IMR-90 (cell line): ENCODE measurements around the gene PCYT1A. TPM values are rescaled to one million over a fixed set of nuclear protein-coding genes. Genes with fewer than 3 reads are reported as not detected.
A peak's percentile ranks its signal among the peaks of the same experiment; 100 is the strongest.

Experiments
- ATAC-seq: fragments of 200-7000 bp; cut with Tn5 transposase; 2 replicates; pipeline ENCODE4 v1.9.1; 2020; ENCODE audit warnings: low read depth, mild to moderate bottlenecking, moderate library complexity
- BruUV-seq: library from RNA; stranded (reverse); fragments of 400-500 nt; replicated peaks from 2 replicates; lab custom pipeline; 2021; lab: Mats Ljungman, UMichigan
- CTCF ChIA-PET: fragments of 300-600 bp; formaldehyde crosslinking; extraction: SDS; loops from one replicate; lab custom pipeline; 2021; ENCODE audit warnings: antibody characterized with exemption; lab: Yijun Ruan, JAX
- POLR2A ChIA-PET: fragments of 300-600 bp; sonication (Branson Sonifier 250); formaldehyde crosslinking; loops from one replicate; lab custom pipeline; 2022; ENCODE audit warnings: antibody characterized with exemption; ENCODE audit not compliant: unreplicated experiment; lab: Charles Lee
- DNase-seq: peaks from one replicate; pipeline ENCODE4 v3.0.0; 2013
- H2AFZ ChIP-seq: replicated peaks from 2 replicates; pipeline ENCODE3; 2013; ENCODE audit warnings: low read length, mild to moderate bottlenecking; ENCODE audit not compliant: poor library complexity
- H2AK5ac ChIP-seq: 2 replicates; pipeline ENCODE4 v1.6.1; 2013; ENCODE audit warnings: low read depth, low read length, inconsistent platforms
- H2AK9ac ChIP-seq: replicated peaks from 2 replicates; pipeline ENCODE3; 2013; ENCODE audit warnings: mild to moderate bottlenecking, low read depth, low read length, moderate library complexity; ENCODE audit not compliant: poor library complexity
- H2BK120ac ChIP-seq: 2 replicates; pipeline ENCODE4 v1.6.1; 2013; ENCODE audit warnings: low read depth, low read length, inconsistent platforms
- H2BK15ac ChIP-seq: 3 replicates; pipeline ENCODE4 v1.6.1; 2013; ENCODE audit warnings: low read depth, low read length, inconsistent platforms
- H2BK20ac ChIP-seq: 2 replicates; pipeline ENCODE4 v1.6.1; 2013; ENCODE audit warnings: low read depth, mild to moderate bottlenecking, inconsistent platforms, low read length, moderate library complexity
- H2BK5ac ChIP-seq: 2 replicates; pipeline ENCODE4 v1.6.1; 2013; ENCODE audit warnings: mild to moderate bottlenecking, low read depth, low read length, inconsistent platforms; ENCODE audit not compliant: poor library complexity, severe bottlenecking
- H3K14ac ChIP-seq: replicated peaks from 2 replicates; pipeline ENCODE4 v1.6.1; 2013; ENCODE audit warnings: low read depth, low read length, inconsistent platforms
- H3K18ac ChIP-seq: 2 replicates; pipeline ENCODE4 v1.6.1; 2013; ENCODE audit warnings: low read depth, low read length, control low read depth
- H3K23ac ChIP-seq: 2 replicates; pipeline ENCODE4 v1.6.1; 2013; ENCODE audit warnings: low read depth, low read length, inconsistent platforms
- H3K27ac ChIP-seq: 2 replicates; pipeline ENCODE4 v1.5.1; 2013; ENCODE audit warnings: mild to moderate bottlenecking, control low read depth, low read length; ENCODE audit not compliant: insufficient read depth
- H3K27me3 ChIP-seq: 2 replicates; pipeline ENCODE4 v1.6.1; 2013; ENCODE audit warnings: low read length; ENCODE audit not compliant: control insufficient read depth, insufficient read depth
- H3K36me3 ChIP-seq: 2 replicates; pipeline ENCODE4 v1.6.1; 2013; ENCODE audit warnings: low read length, mixed read lengths; ENCODE audit not compliant: control insufficient read depth, insufficient read depth
- H3K4ac ChIP-seq: 2 replicates; pipeline ENCODE4 v1.6.1; 2013; ENCODE audit warnings: low read depth, low read length, inconsistent platforms
- H3K4me1 ChIP-seq: 2 replicates; pipeline ENCODE4 v1.6.1; 2013; ENCODE audit warnings: low read length, mixed read lengths; ENCODE audit not compliant: control insufficient read depth, insufficient read depth
- H3K4me2 ChIP-seq: 2 replicates; pipeline ENCODE4 v1.6.1; 2013; ENCODE audit warnings: low read depth, mild to moderate bottlenecking, control low read depth, low read length, moderate library complexity
- H3K4me3 ChIP-seq: 2 replicates; pipeline ENCODE4 v1.5.1; 2013; ENCODE audit warnings: low read depth, mild to moderate bottlenecking, control low read depth, low read length, moderate library complexity; ENCODE audit not compliant: insufficient read depth
- H3K56ac ChIP-seq: 2 replicates; pipeline ENCODE4 v1.6.1; 2013; ENCODE audit warnings: low read length, inconsistent platforms; ENCODE audit not compliant: insufficient read depth; ENCODE audit errors: extremely low read depth
- H3K79me1 ChIP-seq, 2 experiments: 2 replicates each; pipeline ENCODE4 v1.6.1; 2013; ENCODE audit warnings: low read length in 2 of 2, inconsistent platforms in 1 of 2, low read depth in 1 of 2
- H3K9ac ChIP-seq: 2 replicates; pipeline ENCODE4 v1.6.1; 2013; ENCODE audit warnings: low read depth, low read length, control low read depth
- H3K9me1 ChIP-seq: 2 replicates; pipeline ENCODE4 v1.6.1; 2013; ENCODE audit warnings: low read length, inconsistent platforms; ENCODE audit not compliant: insufficient read depth
- H3K9me3 ChIP-seq: 2 replicates; pipeline ENCODE4 v1.6.1; 2013; ENCODE audit warnings: low read length; ENCODE audit not compliant: control insufficient read depth, insufficient read depth
- H4K20me1 ChIP-seq: 2 replicates; pipeline ENCODE4 v1.6.1; 2013; ENCODE audit warnings: low read length, inconsistent platforms; ENCODE audit not compliant: insufficient read depth
- H4K5ac ChIP-seq: 2 replicates; pipeline ENCODE4 v1.6.1; 2013; ENCODE audit warnings: mild to moderate bottlenecking, low read depth, low read length, control low read depth
- H4K8ac ChIP-seq, 2 experiments: 2 replicates each; pipeline ENCODE4 v1.6.1; 2013; ENCODE audit warnings: low read depth in 2 of 2, low read length in 2 of 2, control low read depth in 1 of 2, inconsistent platforms in 1 of 2
- H4K91ac ChIP-seq: 2 replicates; pipeline ENCODE4 v1.6.1; 2013; ENCODE audit warnings: low read depth, low read length, inconsistent platforms; ENCODE audit not compliant: insufficient read depth
- FOS ChIP-seq: fragments of 150-350 bp; IDR thresholded peaks from 2 replicates; pipeline ENCODE4 v1.6.1; 2016; ENCODE audit warnings: low read depth, low read length
- MAFK ChIP-seq: IDR thresholded peaks from 2 replicates; pipeline ENCODE4 v1.6.1; 2012; ENCODE audit warnings: low read depth, low read length, improper control_type of control experiment
- RAD21 ChIP-seq: IDR thresholded peaks from 2 replicates; pipeline ENCODE4 v1.6.1; 2012; ENCODE audit warnings: low read length, improper control_type of control experiment
- RCOR1 ChIP-seq: IDR thresholded peaks from 2 replicates; pipeline ENCODE4 v1.6.1; 2012; ENCODE audit warnings: mild to moderate bottlenecking, low read length, improper control_type of control experiment; ENCODE audit not compliant: insufficient replicate concordance
- RFX5 ChIP-seq: IDR thresholded peaks from 2 replicates; pipeline ENCODE4 v1.8.0; 2012; ENCODE audit warnings: low read depth, mild to moderate bottlenecking, low read length, moderate library complexity
- WGBS, 2 experiments: methylation state at CpG; one replicate each; pipeline versions ENCODE4 v1.1.5 to v1.1.7; 2013; ENCODE audit warnings: missing lambda C conversion rate in 2 of 2; ENCODE audit not compliant: insufficient read length in 1 of 2; ENCODE audit errors: extremely low coverage in 2 of 2; 5-methylcytosine and 5-hydroxymethylcytosine counted together
- dilution Hi-C: fragments of 300-500 bp; cut with HindIII; formaldehyde crosslinking; loops from one replicate; pipeline ENCODE4 v1.14.3; 2018; ENCODE audit warnings: low sequenced_read_pairs; ENCODE audit not compliant: unreplicated experiment
- in situ Hi-C: fragments of 300-500 bp; cut with MboI; formaldehyde crosslinking; loops from 3 replicates; pipeline ENCODE4 v1.14.3; 2019; ENCODE audit warnings: low sequenced_read_pairs, inconsistent platforms, mixed read lengths
- intact Hi-C: fragments of 100-400 bp; cut with micrococcal nuclease; formaldehyde crosslinking; loops from 2 replicates; pipeline ENCODE4 v1.10.0; 2022
- polyA plus RNA-seq, 3 experiments: library from polyadenylated mRNA; depleted of rRNA; stranded (reverse); fragments of >200 nt; gene quantifications; 2 replicates each; pipeline ENCODE4 v1.2.3, GENCODE V29; 2012; ENCODE audit warnings: low replicate concordance in 1 of 3
- total RNA-seq: library from RNA; depleted of rRNA; stranded (reverse); fragments of >200 nt; gene quantifications from 2 replicates; pipeline ENCODE4 v1.2.3, GENCODE V29; 2012
- TF ChIP-seq, protein P1 (sequence below): conservative IDR thresholded peaks from 2 replicates; pipeline ENCODE4 v1.5.1; 2012; ENCODE audit warnings: mild to moderate bottlenecking, low read depth, low read length, improper control_type of control experiment
- TF ChIP-seq, protein P2 (sequence below): fragments of 150-350 bp; IDR thresholded peaks from 2 replicates; pipeline ENCODE4 v1.6.1; 2017; ENCODE audit warnings: mild to moderate bottlenecking, antibody characterized with exemption, low read length, low read depth

The PCYT1A gene
- total and polyA plus RNA-seq, 2 of the 4 experiments (the other 2 are of a cell fraction), result 62.8 to 127 TPM

DNA sequence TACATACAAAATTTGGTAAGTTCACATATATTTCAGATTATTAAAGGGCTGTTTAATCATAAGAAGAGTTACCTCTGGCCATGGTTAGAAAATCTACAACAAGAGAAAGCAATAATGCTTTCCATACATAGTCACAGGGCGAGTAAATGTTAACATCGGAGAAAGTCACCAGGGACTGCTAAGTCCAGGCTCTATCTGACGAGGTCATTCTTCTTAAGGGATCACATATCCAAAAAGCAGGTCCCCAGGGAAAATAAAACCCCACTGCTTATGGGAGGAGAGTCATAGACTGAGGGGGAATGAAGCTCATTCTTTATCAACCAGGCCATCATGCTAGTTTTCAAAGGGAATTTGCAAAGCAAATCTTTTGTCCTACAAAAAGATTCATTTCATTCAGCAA, 3.1 kb downstream of the PCYT1A start:
- dilution Hi-C loops, result no loop called here
- Histone ChIP-seq H4K91ac (no peak overlapping the region), H3K4ac (no peak overlapping the region), H3K27me3 (no peaks in the 10 kb centered on the region), H3K9me1 (no peaks in the 10 kb centered on the region; the same call in 1 of the 2 replicates), H3K14ac (no peak overlapping the region), H4K5ac (no peak overlapping the region), H3K56ac (no peak overlapping the region), H3K36me3 (no peaks in the 10 kb centered on the region), H2BK120ac (no peak overlapping the region), H3K4me2 (no peak overlapping the region; the same call in 1 of the 2 replicates), H4K20me1 (peaks cover 22% of the 10 kb centered on the region; the same call in 1 of the 2 replicates), H2BK5ac (no peak overlapping the region), H2AK5ac (no peak overlapping the region), H3K9me3 (no peaks in the 10 kb centered on the region), H3K4me3 (no peak overlapping the region), H2BK15ac (no peak overlapping the region), H2AFZ (no peak overlapping the region), H3K4me1 (peaks cover 9% of the 10 kb centered on the region), H3K9ac (no peak overlapping the region), H4K8ac (no peak overlapping the region), H3K23ac (no peak overlapping the region), H3K18ac (no peak overlapping the region), H2BK20ac (no peak overlapping the region), H3K27ac (no peak overlapping the region), H3K79me1 (peaks cover 11 to 63% of the 10 kb centered on the region in 2 experiments), H2AK9ac (no peak overlapping the region)
- intact Hi-C loops, result no loop called here
- ChIA-PET POLR2A (no interaction called here), CTCF (no interaction called here)
- DNase-seq, result peak; percentile 37
- no CpG with 5 or more reads among the region's 3 CpGs for WGBS, 2 experiments
- no peak for TF ChIP-seq RFX5
- no peak for TF ChIP-seq MAFK
- TF ChIP-seq, protein P1, sequence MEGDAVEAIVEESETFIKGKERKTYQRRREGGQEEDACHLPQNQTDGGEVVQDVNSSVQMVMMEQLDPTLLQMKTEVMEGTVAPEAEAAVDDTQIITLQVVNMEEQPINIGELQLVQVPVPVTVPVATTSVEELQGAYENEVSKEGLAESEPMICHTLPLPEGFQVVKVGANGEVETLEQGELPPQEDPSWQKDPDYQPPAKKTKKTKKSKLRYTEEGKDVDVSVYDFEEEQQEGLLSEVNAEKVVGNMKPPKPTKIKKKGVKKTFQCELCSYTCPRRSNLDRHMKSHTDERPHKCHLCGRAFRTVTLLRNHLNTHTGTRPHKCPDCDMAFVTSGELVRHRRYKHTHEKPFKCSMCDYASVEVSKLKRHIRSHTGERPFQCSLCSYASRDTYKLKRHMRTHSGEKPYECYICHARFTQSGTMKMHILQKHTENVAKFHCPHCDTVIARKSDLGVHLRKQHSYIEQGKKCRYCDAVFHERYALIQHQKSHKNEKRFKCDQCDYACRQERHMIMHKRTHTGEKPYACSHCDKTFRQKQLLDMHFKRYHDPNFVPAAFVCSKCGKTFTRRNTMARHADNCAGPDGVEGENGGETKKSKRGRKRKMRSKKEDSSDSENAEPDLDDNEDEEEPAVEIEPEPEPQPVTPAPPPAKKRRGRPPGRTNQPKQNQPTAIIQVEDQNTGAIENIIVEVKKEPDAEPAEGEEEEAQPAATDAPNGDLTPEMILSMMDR, result no peak
- TF ChIP-seq, protein P2, sequence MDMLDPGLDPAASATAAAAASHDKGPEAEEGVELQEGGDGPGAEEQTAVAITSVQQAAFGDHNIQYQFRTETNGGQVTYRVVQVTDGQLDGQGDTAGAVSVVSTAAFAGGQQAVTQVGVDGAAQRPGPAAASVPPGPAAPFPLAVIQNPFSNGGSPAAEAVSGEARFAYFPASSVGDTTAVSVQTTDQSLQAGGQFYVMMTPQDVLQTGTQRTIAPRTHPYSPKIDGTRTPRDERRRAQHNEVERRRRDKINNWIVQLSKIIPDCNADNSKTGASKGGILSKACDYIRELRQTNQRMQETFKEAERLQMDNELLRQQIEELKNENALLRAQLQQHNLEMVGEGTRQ, result no peak
- no peak for TF ChIP-seq RAD21
- no peak for TF ChIP-seq FOS
- no peak for TF ChIP-seq RCOR1
- no peak for ATAC-seq
- BruUV-seq, result no TSS peak
- in situ Hi-C loops, result no loop called here
